ENCODE results near the gene CACNA1D.

CACNA1D gene

GRCh38 chr3:53822331-53822741 lies 327.9 kb downstream of the CACNA1D start:
- DNase-seq (ENCODE audit: low read depth), result no peak

DNA sequence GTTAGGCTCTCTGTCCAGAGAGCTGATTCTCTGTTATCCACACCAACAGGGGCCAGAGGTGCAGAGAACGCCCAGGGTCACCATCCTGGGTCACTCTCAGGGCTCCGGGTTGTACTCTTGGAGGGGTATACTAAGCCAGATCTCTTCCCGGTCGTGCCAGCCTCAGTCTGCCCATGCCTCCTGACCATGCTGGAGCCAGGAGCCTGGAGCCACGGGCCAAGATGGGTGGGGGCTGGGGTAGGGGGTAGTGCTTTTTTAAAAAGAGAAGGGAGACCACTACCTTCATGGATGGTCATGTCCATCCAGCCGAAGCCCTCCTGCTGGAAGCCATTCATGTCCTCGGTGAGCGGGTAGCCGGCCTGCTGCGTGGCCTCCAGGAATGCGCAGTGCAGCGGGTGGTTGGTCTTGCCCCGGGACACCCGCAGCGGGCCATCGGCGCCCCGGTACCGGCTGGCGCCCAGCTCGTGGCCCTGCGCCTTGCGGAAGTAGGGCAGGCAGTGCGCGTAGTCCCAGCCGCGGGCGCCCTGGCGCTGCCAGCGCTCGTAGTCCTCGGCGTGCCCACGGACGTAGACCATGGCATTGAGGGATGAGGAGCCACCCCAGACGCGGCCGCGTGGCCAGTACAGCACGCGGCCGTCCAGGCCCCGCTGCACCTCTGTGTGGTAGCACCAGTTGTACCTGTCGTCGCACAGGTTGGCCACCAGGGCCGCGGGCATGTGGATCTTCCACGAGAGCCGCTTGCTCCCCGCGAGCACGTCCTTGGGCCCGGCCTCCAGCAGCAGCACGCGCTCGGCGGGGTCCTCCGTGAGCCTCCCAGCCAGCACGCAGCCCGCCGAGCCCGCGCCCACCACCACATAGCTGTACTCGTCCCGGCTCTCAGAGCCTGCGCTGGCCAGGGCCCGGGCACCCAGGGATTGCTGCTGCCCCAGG lies 328.9 kb downstream of the CACNA1D start:
- no peak for DNase-seq (ENCODE audit: low read depth)

DNA sequence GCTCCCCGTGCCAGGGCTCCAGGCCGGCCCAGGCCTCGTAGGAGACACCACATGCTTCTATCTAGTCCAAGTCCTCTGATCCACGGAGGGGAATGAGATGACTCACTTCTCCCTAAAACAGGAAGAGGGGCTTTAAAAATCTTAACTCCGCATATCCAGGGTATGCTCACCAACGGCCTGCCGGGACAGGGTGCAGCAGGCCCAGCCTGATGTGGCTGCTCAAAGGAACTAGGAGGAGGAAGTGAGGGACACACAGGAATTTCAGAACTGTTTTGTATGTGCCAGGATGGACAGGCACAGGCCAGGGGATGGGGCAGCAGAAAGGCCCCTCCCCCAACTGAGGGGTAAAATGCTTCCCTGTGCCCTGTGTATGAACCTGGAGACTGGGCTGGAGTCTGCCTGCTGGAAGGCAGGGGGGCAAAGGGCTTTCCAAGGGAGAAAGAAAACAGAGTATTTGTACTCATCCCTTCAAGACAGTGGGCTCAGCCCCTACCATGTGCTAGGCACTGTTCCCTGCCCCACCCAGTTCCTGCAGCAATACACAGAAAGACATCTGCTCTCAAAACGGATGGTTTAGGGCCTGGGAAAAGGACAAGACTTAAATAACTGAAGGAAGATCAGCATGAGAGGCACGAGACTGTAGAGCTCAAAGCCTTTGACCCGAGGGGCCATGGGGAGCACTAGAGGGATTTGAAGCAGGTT lies 329.7 kb downstream of the CACNA1D start:
- no peak for DNase-seq (ENCODE audit: low read depth)

GRCh38 chr3:53824795-53825194 lies 330.4 kb downstream of the CACNA1D start:
- DNase-seq (ENCODE audit: low read depth), result no peak

DNA sequence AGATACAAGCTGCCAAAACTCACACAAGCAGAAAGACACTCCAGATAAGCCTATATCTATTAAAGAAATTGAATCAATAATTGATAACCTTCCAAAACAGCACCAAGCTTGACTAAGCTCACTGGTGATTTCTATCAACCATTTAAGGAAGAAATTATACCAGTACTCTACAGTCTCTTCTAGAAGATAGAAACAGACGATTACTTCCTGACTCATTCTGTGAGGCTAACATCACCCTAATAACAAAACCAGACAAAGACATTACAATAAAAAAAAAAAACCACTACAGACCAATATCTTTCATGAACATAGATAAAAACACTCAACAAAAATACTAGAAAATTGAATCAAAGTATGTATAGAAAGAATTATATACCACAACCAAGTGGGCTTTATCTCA lies 331.6 kb downstream of the CACNA1D start:
- DNase-seq (ENCODE audit: low read depth), result no peak

DNA sequence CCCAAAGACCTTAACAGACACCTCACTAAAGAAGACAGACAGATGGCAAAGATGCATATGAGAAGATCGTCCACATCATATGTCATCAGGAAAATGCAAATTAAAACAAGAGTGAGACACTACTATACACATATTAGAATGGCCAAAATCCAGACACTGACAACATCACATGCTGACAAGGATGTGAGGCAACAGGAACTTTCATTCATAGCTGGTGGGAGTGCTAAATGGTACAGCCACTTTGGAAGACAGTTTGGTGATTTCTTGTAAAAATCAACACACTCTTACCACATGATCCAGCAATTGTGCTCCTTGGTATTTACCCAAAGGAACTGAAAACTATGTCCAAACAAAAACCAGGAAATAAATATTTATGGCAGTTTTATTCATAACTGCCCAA lies 334.2 kb downstream of the CACNA1D start:
- no peak for DNase-seq (ENCODE audit: low read depth)

DNA sequence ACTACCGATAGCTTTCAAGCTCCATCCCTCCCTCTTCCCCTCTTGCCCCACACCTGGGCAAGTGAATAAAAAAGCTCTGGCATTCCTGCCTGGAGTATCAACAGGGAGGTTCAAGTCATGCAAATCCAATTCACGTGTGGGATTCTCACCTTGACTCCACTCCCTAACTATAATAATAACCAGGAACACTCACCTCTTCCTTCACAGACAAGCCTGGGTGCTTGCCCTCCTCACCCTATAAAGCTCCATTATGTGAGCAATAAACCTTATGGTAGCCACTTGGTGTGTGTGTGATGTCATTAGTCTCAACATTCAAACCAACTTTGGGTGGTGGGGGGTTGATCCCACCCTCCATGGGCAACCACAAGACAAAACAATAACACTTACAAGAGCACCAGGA lies 335.2 kb downstream of the CACNA1D start:
- DNase-seq (ENCODE audit: low read depth), result no peak

GRCh38 chr3:53830944-53831343 lies 336.5 kb downstream of the CACNA1D start:
- DNase-seq (ENCODE audit: low read depth), result no peak

GRCh38 chr3:53833053-53833645 lies 338.7 kb downstream of the CACNA1D start:
- no peak for DNase-seq (ENCODE audit: low read depth)

- DNase-seq (ENCODE audit: low read depth), result no peak
These were observed 339.3 kb downstream of the CACNA1D start for GRCh38 chr3:53833700-53834099.

DNA sequence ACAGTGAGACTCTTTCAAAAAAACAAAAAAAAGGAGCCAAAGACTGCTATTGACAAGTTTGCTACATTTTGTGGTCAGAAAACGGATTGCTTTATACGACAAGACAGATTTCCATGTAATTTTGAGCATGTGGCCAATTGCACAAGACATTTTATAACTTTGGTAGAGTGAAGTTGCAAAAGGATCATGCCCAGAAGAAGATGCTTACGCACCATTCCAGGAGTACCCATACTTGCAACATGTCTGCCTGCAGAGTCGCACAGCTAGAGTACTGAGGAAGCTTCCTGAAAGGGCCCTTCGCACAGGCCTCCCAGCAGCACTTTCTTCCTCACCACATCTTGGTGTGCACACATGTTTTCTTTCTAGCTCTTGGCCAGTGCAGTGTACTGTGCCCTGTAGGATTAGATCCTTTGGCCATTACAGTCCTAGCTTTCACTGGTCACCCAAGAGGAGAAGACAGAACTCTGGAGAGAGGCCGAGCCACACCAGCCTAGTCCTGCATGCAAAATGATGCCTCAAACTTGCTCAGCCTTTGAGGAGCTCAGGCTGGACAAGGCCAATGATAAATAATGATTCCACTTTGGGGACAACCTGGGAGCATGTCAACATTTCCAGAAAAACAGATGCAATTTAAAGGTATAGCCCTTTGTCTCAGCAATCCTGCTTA lies 340.2 kb downstream of the CACNA1D start:
- no peak for DNase-seq (ENCODE audit: low read depth)

DNA sequence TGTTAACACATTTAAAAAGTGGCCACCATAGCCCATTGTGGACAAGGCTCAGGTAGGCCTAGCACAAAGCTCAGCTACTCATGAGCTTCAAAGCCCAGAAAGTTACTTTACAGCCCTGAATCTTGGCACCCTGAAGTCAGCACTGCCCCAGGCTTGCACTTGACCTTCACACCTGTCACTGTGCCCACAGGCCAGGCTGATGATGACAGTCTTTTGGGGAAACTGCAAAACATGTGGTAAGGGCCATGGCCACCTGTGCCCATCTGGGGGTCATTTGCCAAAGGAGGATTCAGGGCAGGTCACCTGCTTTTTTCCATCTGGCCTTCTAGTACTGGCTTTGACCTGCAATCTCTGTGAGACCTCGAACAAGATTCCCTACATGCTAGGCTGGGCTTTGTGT lies 340.8 kb downstream of the CACNA1D start:
- no peak for DNase-seq (ENCODE audit: low read depth)

- no peak for DNase-seq (ENCODE audit: low read depth)
These were observed 341.9 kb downstream of the CACNA1D start for GRCh38 chr3:53836084-53836872.

DNA sequence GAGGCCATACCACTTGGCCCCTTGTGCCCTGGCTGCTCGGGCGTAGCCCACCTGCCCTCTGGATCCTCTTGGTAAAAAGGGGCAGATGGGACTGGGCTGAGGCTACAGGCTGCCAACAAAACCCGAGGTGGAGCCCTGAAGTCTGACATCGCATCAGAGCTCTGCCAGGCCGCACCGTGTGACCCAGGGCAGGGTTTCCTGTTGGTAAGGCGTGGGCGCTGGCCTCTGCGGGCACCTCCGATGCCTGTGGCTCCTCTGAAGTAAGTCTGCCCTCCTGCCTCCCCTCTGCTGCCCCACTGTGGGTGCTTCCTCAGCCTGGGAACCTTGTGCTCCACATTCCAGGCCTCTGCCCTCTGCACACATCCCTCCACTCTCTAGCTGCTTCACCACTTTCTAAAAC lies 342.9 kb downstream of the CACNA1D start:
- no peak for DNase-seq (ENCODE audit: low read depth)

- no peak for DNase-seq (ENCODE audit: low read depth)
These were observed 346.9 kb downstream of the CACNA1D start for GRCh38 chr3:53841296-53841695.

- peak; percentile 6 for DNase-seq (ENCODE audit: low read depth)
These were observed 348.2 kb downstream of the CACNA1D start for GRCh38 chr3:53842436-53843194.

DNA sequence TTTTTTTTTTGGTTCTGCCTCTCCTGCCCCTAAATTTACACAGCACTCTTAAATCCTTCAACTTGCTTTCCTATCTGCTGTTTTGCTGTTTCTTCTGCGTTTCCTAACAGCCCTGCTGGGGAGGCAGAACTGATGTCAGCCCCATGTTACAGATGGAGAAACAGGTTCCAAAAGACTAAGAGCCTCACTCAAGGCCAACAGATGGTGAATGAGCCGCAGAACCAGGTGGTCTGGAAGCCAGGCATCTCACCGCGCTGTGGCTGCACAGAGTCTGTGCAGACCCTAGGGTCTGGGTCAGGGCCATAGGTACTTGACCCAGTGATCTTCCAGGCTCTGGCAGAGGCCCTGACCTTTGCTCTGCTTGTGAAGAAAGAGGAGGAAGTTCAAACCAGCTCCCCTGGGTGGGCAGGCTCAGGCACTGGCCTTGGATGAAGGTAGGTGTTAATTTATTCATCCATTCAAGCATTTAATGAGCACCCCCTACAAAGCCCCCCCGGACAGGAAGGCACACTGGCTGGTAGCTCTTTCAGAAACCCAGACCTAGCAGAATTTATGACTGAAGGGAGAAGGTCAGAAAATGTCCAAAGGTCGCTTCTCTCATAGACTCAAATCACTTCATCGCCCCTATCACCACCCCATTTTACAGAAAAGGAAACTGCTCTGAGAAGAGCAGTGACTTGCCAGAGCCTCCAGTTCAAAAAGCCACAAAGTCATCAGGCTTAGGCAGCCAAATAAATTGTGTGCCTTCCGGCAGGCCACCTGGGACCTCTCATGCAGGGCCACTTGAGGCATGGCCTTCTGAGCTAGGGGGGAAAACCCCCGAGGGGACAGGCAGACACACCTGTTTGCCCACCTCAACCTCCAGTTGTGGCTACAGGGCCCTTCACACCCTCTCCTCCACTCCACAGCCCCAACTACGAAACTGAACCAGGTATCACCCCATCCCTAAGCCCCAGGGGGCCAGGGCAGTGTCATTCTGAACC lies 349.1 kb downstream of the CACNA1D start:
- DNase-seq (ENCODE audit: low read depth), result no peak

- peak; percentile 4 for DNase-seq (ENCODE audit: low read depth)
These were observed 350.1 kb downstream of the CACNA1D start for GRCh38 chr3:53844262-53845102.
